ENCODE data around the gene DNAH8.

The DNAH8 gene

GRCh38 chr6:39050453-39051112 lies 335.5 kb downstream of the DNAH8 start:
- no peak for DNase-seq (ENCODE audit: low read depth in 2 of 2)

- DNase-seq (ENCODE audit: low read depth in 2 of 2) = no peak
These were observed 336.4 kb downstream of the DNAH8 start for GRCh38 chr6:39051399-39052122.

GRCh38 chr6:39053016-39053624 lies 338.0 kb downstream of the DNAH8 start:
- DNase-seq (ENCODE audit: low read depth in 2 of 2) = no peak

DNA sequence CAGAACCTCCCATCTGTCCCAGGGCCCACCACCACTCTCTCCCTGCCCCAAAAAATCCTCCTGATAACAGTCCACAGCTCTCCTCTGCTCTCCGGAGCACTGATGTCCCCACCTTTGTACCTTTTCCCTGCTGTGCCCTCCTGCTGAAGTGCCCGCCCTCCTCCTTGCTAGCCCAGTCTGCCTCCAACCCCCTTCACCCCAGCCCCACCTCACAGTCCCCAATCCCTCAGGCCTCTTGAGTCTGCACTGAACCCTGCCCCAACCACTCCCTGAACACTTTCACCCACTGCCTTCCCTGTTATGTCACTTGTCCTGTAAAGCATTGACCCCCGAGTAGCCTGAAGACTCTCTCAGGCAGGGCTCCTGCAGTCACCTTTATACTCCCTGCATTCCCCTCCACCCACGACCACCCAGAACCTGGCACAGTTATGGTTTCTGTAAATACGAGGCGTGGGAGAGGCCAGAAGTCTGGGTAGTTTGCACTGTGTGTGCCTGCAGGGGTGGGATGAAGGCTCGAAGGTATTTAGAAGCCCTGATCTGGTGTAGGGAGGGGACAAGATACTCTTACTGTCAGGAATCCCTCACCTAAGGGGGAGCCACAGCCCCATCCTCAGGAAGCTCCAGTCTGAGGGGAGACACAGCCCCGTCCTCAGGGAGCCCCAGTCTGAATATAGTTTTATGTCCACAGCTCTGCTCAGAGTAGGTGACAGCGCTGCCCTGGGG lies 338.9 kb downstream of the DNAH8 start:
- DNase-seq (ENCODE audit: low read depth in 2 of 2) = no peak

- DNase-seq (ENCODE audit: low read depth in 2 of 2) = no peak
These were observed 339.5 kb downstream of the DNAH8 start for GRCh38 chr6:39054577-39055142.

GRCh38 chr6:39055661-39056060 lies 340.6 kb downstream of the DNAH8 start:
- no peak for DNase-seq (ENCODE audit: low read depth in 2 of 2)

- no peak for DNase-seq (ENCODE audit: low read depth in 2 of 2)
These were observed 341.1 kb downstream of the DNAH8 start for GRCh38 chr6:39056191-39056590.

DNA sequence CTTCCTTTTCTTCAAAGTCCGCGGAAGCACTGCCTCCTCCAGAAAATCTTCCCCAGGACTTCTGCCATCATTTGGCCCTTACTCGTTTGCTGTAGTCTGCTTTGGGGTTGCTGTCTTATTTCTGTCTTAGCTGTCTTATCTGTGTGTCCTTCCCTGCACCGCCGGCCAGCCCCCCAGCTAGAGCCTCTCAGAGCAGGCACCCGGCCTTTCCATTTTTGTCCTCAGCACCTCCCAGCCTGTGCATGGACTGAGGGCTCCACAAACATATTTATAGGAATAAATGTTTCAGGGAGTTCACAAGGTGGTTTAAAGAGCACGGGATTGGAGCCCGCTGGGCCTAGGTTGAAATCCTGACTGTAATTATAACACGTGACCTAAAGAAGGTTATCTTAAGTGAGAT lies 341.6 kb downstream of the DNAH8 start:
- no peak for DNase-seq (ENCODE audit: low read depth in 2 of 2)

DNA sequence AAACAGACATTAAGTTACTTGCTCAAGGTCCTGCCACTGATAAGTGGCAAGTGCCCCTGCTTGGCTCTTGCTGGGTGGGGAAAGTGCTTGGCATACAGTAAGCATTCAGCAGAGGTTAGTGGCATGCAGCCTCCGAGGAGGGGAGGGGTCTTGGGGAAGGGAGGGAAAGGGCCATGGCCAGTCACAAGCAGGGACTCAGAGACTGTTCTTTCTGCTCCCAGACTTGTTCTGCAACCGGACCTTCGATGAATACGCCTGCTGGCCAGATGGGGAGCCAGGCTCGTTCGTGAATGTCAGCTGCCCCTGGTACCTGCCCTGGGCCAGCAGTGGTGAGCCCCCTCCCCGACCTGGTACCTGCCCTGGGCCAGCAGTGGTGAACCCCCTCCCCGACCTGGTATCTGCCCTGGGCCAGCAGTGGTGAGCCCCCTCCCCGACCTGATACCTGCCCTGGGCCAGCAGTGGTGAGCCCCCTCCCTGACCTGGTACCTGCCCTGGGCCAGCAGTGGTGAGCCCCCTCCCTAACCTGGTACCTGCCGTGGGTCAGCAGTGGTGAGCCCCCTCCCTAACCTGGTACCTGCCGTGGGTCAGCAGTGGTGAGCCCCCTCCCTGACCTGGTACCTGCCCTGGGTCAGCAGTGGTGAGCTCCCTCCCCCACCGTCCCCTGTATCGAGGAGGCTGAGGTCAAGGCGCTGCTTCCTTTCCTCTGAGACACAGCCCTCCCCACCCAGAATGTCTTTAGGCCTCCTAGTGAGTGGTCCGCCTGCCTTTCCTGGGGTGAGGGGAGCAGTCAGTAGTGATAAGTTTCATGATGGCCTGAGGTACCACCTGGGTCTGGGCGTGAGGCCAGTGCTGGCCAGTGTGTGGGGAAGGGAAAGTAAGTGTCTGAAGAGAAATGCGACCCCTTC lies 342.4 kb downstream of the DNAH8 start:
- DNase-seq (ENCODE audit: low read depth in 2 of 2) = no peak

- DNase-seq (ENCODE audit: low read depth in 2 of 2) = no peak
These were observed 343.5 kb downstream of the DNAH8 start for GRCh38 chr6:39058471-39059147.

- no peak for DNase-seq (ENCODE audit: low read depth in 2 of 2)
These were observed 344.6 kb downstream of the DNAH8 start for GRCh38 chr6:39059496-39060310.

- no peak for DNase-seq (ENCODE audit: low read depth in 2 of 2)
These were observed 345.5 kb downstream of the DNAH8 start for GRCh38 chr6:39060467-39061160.

DNA sequence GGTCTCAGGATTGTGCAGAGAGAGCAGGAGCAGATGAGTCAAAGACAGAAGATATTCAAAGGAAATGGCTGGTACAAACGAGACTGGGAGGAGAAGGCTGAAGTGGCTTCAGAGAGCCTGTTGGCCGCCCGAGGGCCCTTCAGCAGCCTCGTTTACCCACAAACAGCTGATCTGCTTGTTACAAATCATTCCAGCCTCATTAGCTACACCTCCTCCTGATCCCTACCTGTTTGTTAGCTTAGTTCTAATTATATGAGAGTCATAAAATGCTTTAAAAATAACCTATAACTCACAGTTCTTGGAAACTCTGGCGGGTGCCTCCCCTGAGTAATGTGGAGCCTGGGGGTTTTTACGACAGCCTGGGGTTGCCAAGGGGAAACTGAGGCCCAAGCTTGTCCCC lies 346.1 kb downstream of the DNAH8 start:
- no peak for DNase-seq (ENCODE audit: low read depth in 2 of 2)

GRCh38 chr6:39061588-39061987 lies 346.5 kb downstream of the DNAH8 start:
- no peak for DNase-seq (ENCODE audit: low read depth in 2 of 2)

DNA sequence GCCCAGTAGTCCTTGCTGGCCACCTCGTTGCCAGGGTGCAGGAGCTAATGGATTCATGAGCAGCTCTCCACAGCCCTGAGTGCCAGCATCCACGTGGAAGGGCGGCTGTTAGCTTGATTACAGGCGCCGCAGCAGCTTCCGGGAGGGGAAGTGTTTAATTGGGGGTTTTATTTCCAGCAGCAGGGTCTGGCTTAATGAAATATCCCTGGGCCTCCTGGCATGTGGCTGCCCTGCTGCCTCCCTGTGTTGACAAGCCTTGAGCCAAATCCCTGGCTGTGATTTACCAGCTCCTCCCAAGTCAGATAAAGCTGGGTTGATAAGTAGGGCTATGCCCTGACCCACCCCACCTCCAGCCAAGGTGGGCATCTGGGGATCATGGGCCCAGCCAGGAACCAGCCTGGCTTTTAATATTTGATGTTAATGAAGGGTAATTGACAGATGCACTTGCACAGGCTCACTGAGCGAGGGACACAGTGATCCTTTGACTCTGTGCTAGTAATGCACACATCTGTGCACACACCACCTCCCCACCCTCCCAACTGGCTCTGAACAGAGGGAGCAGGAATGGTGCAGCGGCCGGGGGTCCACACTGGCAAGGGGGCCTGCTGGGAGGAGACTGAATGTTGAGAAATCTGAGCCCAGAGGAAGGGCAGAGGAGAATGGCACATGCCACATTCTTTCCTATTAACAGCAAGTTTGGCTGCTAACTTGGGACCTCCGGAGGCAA lies 347.1 kb downstream of the DNAH8 start:
- no peak for DNase-seq (ENCODE audit: low read depth in 2 of 2)

- DNase-seq (ENCODE audit: low read depth in 2 of 2) = no peak
These were observed 348.4 kb downstream of the DNAH8 start for GRCh38 chr6:39063526-39063925.

DNA sequence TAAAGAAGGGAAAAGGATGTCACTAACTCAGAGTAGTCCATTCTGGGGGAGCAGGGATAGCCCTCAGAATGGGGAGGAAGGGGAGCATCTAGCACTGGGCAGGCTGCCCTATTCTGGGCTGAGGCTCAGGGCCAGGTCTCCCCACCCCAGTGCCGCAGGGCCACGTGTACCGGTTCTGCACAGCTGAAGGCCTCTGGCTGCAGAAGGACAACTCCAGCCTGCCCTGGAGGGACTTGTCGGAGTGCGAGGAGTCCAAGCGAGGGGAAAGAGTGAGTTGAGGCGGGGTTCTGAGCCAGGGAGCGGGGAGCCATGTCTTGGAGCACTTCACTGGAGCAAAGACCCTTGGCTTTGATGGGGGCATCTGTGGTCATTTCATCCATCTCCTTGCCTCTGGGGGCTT lies 350.4 kb downstream of the DNAH8 start:
- no peak for DNase-seq (ENCODE audit: low read depth in 2 of 2)

- no peak for DNase-seq (ENCODE audit: low read depth in 2 of 2)
These were observed 353.3 kb downstream of the DNAH8 start for GRCh38 chr6:39068391-39068790.

Measured in stimulated activated CD8-positive, alpha-beta memory T cell treated with anti-CD3 and anti-CD28 coated beads, Interleukin-15, amount 100 ng/mL, for 4 hours (primary cell).